ENCODE results near the gene ASB6.
A peak's percentile ranks its signal among the peaks of the same experiment; 100 is the strongest.
"Not testable (repeated sequence)": the region's sequence is repeated elsewhere in the genome, so short reads cannot be mapped to it uniquely, and the experiment has no call there.

Gene ASB6

DNA sequence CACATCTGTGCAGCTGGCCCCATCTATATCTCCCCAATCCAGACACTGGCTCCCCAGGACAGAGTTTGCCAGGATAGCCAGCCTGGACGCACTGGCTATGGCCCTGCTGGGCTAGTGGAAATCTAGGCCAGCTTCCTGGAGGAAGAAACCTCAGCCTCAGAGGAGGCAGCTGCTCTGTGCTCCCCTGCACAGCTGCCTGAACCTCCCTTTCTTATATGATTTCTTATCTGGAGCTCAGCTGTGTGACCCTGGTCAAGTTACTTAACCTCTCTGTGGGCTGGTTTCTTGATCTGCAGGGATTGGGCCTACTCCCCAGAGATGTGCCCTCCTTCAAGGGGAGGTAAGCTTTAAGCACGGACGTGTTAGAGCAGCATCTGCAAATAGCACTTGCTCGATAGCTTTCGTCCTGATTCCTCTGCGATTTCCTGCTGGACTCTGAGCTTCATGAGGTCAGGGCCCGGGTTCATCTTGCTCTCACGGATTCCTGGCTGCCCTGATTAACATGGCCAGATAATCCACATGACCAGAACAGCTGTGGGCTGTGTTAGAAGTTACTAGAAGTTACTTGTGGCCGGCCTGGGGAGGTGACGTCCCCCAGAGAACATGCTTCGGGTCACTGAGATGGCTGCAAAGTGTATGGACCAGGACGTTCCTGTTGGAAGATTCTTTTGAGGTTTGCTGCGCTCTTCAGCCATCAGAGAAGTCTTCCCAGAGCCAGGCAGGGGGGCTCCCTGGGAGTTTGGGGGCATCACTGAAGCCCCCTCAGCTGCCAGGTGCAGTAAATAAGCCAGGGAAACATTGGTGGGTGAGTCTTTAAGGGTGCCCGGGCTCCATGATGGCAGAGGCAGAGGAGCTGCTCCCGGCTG, 35.6 kb downstream of the ASB6 start:
- peak; percentile 69 for DNase-seq (ENCODE audit: low read depth)

GRCh38 chr9:129604766-129605163, 37.2 kb downstream of the ASB6 start:
- DNase-seq (ENCODE audit: low read depth): no peak

DNA sequence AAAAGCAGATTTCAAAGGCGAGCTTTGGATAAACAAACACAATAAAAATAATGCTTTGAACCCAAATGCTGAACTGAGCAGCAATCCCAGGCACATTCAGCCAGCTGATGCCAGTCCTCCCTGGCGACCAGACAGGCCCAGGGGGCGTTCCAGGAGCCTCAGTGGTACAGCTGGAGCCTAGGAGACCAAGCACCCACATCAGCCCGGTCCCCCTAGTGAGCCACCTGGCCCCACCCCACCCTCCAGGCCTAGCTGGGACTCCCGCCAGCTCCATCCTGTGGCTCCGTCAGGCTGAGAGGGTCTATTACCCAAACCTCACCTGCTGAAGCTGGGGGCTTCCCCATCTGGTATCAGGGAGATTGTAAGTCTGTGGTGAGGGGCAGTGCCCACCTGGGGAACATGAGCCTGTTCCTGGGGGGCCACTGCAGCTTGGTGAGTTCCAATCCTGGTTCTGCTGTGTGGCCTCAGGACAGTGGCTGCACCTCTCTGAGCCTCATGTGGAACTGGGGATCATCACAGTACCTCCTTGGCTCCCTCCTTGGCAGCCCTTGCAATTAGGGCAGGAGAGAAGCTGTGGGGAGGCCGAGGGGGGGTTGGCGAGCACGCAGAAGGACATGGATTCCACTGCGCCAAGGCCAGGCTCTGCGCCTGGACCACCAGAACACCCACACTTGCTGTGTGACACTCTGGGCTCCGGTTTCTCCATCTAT, 37.7 kb downstream of the ASB6 start:
- DNase-seq (ENCODE audit: low read depth): no peak

DNA sequence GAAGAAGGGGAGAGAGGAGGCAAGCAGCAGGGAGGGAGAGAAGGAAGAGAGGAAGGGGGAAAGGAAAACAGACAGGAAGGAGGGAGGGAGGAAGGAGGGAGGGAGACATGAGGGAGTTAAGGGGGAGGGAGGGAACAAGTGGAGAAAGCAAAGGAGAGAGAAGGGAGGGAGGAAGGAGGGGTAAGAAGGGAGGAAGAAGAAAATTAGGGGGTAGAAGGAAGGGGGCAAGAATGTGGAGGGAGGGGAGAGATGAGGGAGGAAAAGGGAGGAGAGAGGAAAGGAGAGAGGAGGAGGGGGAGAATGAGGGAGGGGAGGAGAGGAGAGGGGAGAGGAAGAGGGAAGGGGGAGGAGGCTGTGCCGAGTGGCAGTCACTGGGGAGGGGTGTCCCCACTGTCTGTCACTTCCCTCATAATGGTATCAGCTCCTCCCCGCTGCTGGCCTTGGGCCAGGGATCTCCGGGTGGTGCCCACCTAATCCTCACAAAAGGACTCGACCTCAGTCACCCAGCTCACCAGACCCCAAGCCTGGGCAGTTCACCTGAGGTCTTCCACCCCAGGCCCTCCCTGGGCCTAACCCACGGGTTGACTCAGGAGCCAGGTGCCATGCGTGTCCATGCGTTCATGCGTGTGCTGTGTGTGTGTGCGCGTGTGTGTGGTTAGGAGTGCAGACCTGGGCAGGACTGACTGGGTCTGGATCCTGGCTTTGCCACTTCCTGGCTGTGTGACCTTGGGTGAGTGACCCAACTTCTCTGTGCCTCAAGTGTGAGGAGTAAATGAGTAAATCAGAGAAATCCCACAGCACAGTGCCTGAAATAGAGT, 39.1 kb downstream of the ASB6 start:
- DNase-seq (ENCODE audit: low read depth): no peak

DNA sequence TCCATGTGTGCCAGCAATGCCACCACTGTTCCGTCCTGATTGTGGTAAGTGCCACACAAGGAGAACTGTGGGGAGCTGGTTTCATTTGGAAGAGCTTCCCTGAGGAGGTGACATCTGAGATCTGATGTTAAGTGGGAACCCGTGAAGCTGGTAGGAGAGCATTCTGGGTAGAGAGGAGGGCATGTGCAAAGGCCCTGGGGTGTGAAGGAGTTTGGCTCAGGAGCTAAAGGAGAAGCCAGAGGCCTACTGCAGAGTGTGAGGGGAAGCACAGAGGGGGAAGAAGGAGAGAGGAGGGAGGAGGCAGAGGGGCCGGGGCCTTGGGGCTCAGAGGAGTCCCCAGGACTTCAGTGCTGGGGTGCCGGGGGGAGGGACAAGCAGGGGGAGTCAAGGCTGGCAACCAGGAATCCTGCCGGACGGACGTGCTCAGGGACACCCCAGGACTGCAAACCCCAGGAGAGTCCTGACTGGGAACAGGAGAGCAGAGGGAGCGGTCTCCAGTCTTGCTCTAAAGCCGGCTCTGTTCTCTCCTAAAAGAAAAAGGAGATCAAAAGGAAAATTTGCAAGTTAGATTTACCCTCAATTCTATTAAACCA, 40.8 kb downstream of the ASB6 start:
- DNase-seq (ENCODE audit: low read depth): no peak

GRCh38 chr9:129598089-129598596, 43.8 kb downstream of the ASB6 start:
- DNase-seq (ENCODE audit: low read depth): no peak

GRCh38 chr9:129597355-129598088, 44.4 kb downstream of the ASB6 start:
- DNase-seq (ENCODE audit: low read depth): peak; percentile 88

GRCh38 chr9:129596541-129597331, 45.2 kb downstream of the ASB6 start:
- peak; percentile 83 for DNase-seq (ENCODE audit: low read depth)

DNA sequence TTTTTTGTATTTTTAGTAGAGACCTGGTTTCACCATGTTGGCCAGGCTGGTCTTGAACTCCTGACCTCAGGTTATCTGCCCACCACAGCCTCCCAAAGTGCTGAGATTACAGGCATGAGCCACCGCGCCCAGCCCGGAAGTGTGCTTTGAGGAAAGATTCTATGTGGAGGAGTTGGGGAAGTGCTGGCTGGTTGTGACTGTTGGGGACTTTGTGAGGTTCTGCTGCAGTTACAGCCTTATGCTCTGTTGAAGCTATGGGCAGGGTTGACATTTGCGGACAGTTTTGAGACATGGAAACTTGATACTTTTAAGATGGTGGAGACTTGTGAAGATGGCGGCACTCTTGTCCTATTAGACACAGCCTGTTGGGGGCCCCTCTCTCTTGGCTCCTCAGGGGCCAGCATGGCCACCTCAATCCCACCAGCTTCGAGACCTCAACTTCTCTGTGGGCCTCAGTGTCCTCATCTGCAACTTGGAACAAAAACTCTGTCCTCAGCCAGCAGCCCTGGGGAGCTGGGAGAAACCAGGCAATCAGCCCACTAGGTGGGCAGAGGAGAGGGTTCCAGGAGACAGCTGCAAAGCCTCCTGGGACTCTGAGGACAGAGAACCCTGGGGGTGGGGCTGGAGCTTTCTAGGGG, 45.9 kb downstream of the ASB6 start:
- no peak for DNase-seq (ENCODE audit: low read depth)

- peak; percentile 33 for DNase-seq (ENCODE audit: low read depth)
Measured at GRCh38 chr9:129595311-129595741, 46.6 kb downstream of the ASB6 start.

DNA sequence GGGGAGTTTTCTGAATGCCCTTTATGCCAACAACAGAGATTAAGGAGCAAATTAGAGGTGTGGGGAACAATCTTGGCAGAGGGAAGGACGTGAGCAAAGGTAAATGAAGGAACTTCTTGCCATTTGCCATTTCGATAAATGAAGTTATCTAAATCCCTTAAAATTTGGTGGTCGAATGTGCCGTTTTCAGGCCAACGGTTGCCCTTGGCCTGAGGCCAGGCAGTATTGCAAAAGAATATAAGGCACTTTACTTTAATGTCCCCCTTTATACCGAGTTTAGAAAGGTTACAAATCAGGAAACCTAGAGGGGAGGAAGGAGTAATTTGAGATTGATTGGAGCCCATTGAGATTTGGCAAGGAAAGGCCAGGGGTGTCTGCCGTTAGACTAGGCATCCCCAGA, 47.3 kb downstream of the ASB6 start:
- DNase-seq (ENCODE audit: low read depth): no peak

GRCh38 chr9:129592790-129593189, 49.2 kb downstream of the ASB6 start:
- not testable (repeated sequence) for DNase-seq (ENCODE audit: low read depth)

DNA sequence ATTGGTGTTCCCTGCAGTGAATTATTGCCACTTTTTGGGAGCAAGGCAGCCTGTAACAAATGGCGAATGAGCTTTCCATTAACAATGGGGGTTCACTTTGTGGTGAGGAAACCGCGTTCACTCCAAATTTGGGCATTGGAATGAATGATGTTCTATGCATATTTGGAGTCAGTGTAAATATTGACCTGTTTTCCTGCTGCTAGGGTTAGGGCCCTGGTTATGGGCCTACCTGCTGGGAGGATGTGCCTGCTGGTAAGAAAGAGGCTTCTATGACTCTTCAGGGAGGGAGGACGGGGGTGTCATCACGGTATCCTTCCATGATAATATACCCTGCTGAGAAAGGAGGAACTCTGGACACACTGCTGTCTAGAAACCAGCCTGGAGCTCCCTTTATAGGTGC, 50.0 kb downstream of the ASB6 start:
- no peak for DNase-seq (ENCODE audit: low read depth)

- DNase-seq (ENCODE audit: low read depth): no peak
Measured at GRCh38 chr9:129590466-129590865, 51.5 kb downstream of the ASB6 start.

DNA sequence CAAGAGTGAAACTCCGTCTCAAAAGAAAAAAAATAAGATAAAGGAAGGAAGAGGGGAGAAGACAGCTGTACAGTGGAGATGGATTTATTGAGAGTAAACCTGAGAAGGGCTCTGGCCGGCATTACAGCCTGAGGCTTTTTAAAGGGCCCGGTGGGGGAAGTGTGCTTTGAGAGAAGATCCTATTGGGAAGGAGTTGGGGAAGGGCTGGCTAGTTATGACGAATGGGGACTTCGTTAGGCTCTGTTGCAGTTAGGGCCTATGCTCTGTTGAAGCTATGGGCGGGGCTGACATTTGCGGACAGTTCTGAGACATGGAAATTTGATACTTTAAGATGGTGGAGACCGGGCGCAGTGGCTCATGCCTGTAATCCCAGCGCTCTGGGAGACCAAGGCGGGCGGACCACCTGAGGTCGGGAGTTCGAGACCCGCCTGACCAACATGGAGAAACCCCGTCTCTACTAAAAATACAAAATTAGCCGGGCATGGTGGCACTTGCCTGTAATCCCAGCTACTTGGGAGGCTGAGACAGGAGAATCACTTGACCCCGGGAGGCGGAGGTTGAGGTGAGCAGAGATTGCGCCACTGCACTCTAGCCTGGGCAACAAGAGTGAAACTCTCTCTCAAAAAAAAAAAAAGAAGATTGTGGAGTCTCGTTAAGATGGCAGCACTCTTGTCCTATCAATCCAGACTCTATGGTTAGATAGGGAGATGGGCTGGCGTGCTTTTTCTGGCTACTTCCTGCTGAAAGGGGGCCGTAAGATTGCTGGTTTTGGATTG, 54.3 kb downstream of the ASB6 start:
- peak; percentile 87 for DNase-seq (ENCODE audit: low read depth)

GRCh38 chr9:129586685-129587084, 55.3 kb downstream of the ASB6 start:
- no peak for DNase-seq (ENCODE audit: low read depth)

DNA sequence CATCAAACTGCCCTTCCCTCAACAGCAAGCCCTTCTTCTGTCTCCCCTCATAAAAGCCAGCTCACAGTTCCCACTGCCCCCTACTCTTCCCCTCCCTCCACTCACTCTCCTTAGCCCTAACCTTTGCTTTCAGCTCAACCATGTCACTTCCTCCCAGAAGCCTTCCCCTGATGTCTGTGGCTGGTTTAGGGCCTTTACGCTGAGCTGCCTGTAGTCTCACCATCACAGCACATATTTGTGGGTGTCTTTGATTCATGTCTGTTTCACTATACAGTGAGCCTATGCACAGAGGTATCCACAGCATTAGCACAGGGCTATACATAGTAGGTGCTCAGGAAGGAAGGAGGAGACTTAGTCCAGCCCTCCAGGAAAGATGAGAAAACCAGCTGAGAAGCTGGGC, 55.7 kb downstream of the ASB6 start:
- DNase-seq (ENCODE audit: low read depth): no peak

- no peak for DNase-seq (ENCODE audit: low read depth)
Measured at GRCh38 chr9:129585352-129585751, 56.6 kb downstream of the ASB6 start.
